Medulla oblongata (tissue), 1 donor: ENCODE measurements around the gene CYTL1.
"Not testable (repeated sequence)": the region's sequence is repeated elsewhere in the genome, so short reads cannot be mapped to it uniquely, and the experiment has no call there.

ENCODE experiments used
- DNase-seq: peaks from one replicate; pipeline ENCODE4 v3.0.0-alpha.2; 2015; ENCODE audit errors: extremely low spot score

Gene CYTL1

DNA sequence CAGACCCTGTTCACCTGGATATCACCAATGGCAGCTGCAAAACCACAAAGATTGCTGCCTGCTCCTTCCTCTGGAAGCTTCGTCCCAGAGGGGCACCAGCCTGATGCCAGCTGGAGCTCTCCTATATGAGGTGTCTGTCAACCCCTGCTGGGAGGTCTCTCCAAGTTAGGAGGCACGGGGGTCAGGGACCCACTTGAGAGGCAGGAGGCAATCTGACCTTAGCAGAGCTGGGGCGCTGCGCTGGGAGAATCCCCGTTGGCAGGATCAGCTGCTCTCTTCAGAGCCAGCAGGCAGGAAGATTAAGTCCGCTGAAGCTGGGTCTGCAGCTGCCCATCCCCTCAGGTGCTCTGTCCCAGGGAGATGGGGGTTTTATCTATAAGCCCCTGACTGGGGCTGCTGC is 17.6 kb downstream of the CYTL1 start:
- not testable (repeated sequence) for DNase-seq

DNA sequence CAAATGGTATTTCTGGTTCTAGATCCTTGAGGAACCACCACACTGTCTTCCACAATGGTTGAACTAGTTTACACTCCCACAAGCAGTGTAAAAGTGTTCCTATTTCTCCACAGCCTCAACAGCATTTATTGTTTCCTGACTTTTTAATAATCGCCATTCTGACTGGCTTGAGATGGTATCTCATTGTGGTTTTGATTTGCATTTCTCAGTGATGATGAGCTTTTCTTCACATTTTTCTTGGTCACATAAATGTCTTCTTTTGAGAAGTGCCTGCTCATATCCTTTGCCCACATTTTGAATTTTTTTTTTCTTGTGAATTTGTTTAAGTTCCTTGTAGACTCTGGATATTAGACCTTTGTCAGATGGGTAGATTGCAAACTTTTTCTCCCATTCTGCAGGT is 22.3 kb downstream of the CYTL1 start:
- DNase-seq: not testable (repeated sequence)

GRCh38 chr4:4995908-4996265 is 23.4 kb downstream of the CYTL1 start:
- no peak for DNase-seq

DNA sequence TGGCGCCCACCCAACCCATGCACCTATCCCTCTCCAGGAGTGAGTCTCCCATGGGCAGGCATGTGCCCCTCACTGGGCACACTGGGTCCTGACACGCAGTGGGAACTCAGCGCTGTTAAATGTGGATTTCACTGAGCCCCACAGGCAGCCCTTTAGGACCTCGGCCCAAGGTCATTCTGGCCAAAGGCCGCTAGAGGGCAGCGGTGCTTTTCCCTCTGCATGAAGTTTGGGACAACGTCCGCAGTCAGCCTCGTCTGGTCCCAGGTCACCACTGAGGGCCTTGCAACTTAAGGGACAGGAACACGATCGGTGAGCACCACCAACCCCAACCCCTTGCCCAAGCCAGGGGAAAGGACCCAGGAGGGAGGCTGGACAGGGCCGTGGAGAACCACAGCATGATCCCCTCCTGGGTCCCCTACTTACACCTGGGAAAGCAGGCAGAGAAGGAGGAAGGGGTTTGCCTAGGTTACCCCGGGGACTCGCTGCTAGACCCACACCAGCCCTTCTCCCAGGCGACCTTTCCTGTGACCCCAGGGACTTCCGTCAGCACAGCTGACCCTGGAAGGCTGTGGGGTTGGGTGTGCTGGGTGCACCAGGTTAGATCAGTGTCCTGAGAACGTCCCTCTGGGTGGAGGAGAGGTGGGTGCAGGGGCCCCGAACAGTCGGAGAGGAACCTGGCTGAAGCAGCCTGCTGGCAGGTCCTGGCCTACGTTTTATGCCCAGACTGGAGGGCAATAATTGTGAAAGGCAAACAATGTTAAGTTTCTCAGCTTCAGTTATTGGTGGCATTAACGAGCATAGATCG is 24.0 kb downstream of the CYTL1 start:
- DNase-seq: peak; percentile 81

DNA sequence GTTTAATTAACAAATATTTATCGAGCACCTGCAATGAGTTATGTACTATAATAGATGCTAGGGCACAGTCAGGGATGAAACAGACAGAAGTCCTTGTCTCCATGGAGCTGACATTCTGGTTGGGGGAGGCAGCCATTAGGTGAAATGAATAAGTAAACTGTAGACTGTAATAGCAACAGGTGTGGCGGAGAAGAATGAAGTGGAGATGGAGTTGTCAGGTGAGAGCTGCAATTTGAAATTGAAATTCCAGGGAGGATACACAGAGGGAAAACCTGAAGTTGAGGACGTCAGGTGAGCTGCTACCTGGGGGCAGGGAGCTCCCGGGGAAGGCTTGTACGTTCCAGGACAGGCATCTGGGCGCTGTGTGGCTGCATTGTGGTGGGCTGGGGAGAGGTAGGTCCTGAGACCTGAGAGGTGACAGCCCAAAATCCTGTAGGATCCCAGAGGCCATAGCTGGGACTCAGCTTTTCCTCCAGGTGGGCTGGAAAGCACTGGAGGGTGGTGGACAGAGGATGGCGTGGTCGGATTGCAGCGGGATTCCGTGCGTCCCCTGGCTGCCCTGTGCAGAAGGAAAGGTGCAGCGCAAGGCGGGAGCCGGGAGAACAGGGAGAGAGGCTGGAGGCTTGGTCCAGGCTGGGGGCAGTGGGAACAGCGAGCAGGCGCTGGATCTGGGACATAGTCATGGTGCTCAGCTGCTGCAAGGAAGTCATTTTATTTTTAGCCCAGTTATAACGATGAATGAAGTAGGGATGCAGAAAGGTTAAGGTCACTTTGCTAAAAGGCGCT is 24.8 kb downstream of the CYTL1 start:
- DNase-seq: no peak

DNA sequence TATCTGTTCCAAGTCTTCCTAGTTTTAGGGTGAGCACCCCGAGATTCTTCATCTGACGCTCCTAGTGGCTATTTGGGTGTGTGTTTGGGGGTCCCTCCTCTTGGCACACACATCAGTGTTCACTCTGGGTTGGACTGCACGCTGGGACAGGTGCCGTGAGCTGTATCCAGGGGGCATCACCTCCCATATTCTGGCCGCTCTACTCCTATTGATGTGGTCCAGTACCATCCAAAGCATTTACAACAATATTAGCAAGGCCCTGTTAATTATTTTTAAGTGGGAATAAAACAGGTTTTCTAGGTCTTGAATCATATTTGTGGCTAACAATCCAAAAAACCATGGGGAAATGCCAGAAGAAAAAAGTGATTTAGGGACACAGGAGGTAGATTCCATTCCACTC is 26.4 kb downstream of the CYTL1 start:
- no peak for DNase-seq

- DNase-seq: no peak
Measured at GRCh38 chr4:4991541-4992099, 27.6 kb downstream of the CYTL1 start.

- DNase-seq: peak; percentile 26
Measured at GRCh38 chr4:4990857-4991540, 28.3 kb downstream of the CYTL1 start.

GRCh38 chr4:4990329-4990728 is 28.9 kb downstream of the CYTL1 start:
- no peak for DNase-seq

GRCh38 chr4:4989083-4989622 is 30.1 kb downstream of the CYTL1 start:
- no peak for DNase-seq

- DNase-seq: no peak
Measured at GRCh38 chr4:4987656-4988055, 31.6 kb downstream of the CYTL1 start.

DNA sequence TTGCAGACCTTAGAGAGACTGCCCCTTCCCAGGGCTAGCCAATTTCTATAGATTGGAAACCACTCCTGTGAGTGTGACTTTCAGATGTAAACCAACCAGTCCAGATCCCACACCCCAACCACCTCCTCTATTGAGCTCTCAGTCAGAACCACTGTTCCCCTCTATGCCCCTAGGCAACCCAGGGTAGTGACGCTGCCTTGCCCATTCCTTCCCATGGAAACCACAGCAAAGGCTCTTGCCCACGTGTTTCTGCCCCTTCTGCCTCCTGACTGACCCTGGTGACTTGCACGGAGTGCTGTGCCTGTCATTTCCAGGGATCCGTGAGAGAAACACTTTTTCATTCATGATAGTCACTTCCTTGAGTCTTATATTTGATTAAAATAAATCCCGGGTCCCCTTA is 32.4 kb downstream of the CYTL1 start:
- DNase-seq: no peak

- peak; percentile 37 for DNase-seq
Measured at GRCh38 chr4:4985844-4986243, 33.4 kb downstream of the CYTL1 start.

- no peak for DNase-seq
Measured at GRCh38 chr4:4985036-4985435, 34.2 kb downstream of the CYTL1 start.

DNA sequence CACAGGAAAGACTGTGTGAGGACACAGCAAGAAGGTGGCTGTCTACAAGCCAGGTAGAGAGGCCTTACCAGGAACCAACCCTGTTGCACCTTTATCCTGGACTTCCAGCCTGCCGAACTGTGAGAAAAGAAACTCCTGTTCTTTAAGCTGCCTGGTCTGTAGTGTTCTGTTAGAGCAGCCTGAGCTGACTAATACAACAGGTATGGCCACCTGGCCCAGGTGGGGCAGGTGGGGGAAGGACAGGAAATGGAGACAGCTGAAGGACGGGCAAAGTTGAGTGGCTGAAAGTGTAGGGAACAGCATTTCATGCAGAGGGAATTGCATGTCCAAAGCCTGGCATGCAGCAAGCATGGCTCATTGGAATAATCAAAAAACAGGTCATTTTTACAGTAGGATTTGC is 35.1 kb downstream of the CYTL1 start:
- DNase-seq: no peak

- DNase-seq: no peak
Measured at GRCh38 chr4:4981827-4982226, 37.4 kb downstream of the CYTL1 start.

DNA sequence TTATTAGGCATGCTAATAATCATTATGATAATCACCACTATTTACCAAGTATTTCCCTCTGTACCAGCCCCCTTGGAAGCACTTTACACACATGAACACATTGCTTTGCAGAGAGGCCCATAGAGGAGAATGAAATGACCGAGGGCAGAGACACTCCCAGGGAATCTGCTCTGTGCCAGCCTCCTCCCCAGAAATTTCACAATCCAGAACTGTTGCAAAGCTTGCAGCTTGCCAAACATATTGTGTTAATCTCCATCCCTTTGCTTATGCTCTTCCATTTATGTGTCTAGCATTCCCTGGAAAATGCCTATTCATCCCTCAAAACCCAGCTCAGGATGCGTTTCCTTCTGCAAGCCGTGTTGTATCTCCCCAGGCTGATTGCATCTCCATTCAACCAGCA is 37.8 kb downstream of the CYTL1 start:
- DNase-seq: no peak

- DNase-seq: no peak
Measured at GRCh38 chr4:4980621-4981230, 38.5 kb downstream of the CYTL1 start.

DNA sequence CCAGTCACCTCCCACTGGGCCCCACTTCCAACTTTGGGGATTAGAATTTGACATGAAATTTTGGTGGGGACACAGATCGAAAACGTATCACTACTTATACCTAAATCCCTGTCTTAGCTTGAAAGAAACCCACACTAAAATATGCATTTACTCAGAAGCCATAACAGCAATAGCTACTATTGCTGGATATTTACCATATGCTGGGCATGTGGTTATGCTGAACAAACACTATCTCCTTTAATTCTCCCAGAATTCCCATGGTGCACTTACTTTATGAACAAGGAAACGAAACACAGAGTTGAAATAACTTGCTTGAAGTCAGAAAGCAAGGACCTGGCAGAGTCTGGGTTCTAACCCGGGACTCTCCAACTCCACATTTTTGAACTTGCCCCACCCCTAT is 39.3 kb downstream of the CYTL1 start:
- DNase-seq: no peak

DNA sequence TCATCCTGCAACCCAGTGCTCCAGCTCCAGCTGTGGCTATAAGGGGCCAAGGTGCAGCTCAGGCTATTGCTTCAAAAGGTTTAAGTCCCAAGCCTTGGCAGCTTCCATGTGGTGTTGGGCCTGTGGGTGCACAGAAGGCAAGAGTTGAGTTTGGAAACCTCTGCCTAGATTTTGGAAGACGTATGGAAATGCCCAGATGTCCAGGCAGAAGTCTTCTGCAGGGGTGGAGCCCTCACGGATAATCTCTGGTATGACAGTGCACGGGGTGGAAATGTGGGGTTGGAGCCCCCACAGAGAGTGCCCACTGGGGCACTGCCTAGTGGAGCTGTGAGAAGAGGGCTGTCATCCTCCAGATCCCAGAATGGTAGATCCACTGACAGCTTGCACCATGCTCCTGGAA is 44.5 kb downstream of the CYTL1 start:
- no peak for DNase-seq

- no peak for DNase-seq
Measured at GRCh38 chr4:4971796-4972195, 47.5 kb downstream of the CYTL1 start.

- no peak for DNase-seq
Measured at GRCh38 chr4:4969298-4969697, 50.0 kb downstream of the CYTL1 start.
